HCT116 (cell line): ENCODE data around the gene DDR1.

Source experiments
- CEBPB ChIP-seq: IDR thresholded peaks from 2 replicates; pipeline ENCODE4 v1.6.1; 2012; ENCODE audit warnings: low read depth
- EZH2 ChIP-seq: fragments of 200-600 bp; sonication (generic); IDR thresholded peaks from 2 replicates; pipeline ENCODE4 v1.6.1; 2017; ENCODE audit warnings: antibody characterized with exemption, mixed run types
- FOSL1 ChIP-seq: IDR thresholded peaks from 2 replicates; pipeline ENCODE4 v1.6.1; 2012; ENCODE audit warnings: low read depth
- MAX ChIP-seq: IDR thresholded peaks from 2 replicates; pipeline ENCODE4 v1.6.1; 2012
- POLR2A ChIP-seq: IDR thresholded peaks from 2 replicates; pipeline ENCODE4 v1.7.0; 2011; ENCODE audit warnings: borderline replicate concordance; ENCODE audit not compliant: insufficient read depth, insufficient read length; ENCODE audit errors: extremely low read depth
- SIN3A ChIP-seq: IDR thresholded peaks from 2 replicates; pipeline ENCODE4 v1.6.1; 2012; ENCODE audit warnings: low read depth
- SP1 ChIP-seq: IDR thresholded peaks from 2 replicates; pipeline ENCODE4 v1.6.1; 2012; ENCODE audit warnings: low read depth
- ZFX ChIP-seq: fragments of 450-650 bp; IDR thresholded peaks from 2 replicates; pipeline ENCODE4 v1.6.1; 2017
- TF ChIP-seq, protein P1 (sequence below), 3 experiments: fragments of 200-600 bp in 1 of 3; sonication (generic) in 1 of 3; IDR thresholded peaks in 2 of 3; conservative IDR thresholded peaks in 1 of 3; 2 replicates each; pipeline ENCODE4 v1.5.1; 2012 to 2017; ENCODE audit warnings: low read depth in 2 of 3, low read length in 2 of 3, antibody characterized with exemption in 1 of 3, borderline replicate concordance in 1 of 3, control low read depth in 1 of 3, mild to moderate bottlenecking in 1 of 3, mixed read lengths in 1 of 3, mixed run types in 1 of 3, moderate library complexity in 1 of 3; ENCODE audit not compliant: insufficient read depth in 1 of 3
- TF ChIP-seq, protein P2 (sequence below): IDR thresholded peaks from 2 replicates; pipeline ENCODE4 v1.6.1; 2012; ENCODE audit warnings: low read depth

DNA sequence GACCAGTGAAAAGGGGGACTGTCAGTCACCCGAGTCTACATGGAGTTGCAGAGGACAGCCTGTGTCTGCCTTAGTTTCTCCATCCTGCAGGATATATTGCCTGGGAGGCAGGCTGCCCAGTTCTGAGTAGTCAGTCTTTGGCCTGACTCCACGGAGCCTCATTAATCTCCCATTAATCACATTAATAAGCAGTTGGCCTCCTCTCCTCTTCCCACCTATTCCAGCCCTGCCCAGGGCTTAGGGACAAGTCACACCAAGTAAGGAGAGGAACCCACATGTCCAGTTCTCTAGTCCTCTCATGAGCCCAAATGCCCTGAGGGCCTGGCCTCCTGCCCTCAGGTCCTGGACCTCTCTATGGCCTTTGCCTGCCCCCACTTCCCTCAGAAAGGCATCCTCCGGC lies 55.2 kb downstream of the DDR1 start:
- TF ChIP-seq CEBPB (no peak), SIN3A (no peak), FOSL1 (no peak), SP1 (no peak), EZH2 (no peak), POLR2A (no peak), ZFX (no peak), MAX (no peak)
- TF ChIP-seq, protein P1, sequence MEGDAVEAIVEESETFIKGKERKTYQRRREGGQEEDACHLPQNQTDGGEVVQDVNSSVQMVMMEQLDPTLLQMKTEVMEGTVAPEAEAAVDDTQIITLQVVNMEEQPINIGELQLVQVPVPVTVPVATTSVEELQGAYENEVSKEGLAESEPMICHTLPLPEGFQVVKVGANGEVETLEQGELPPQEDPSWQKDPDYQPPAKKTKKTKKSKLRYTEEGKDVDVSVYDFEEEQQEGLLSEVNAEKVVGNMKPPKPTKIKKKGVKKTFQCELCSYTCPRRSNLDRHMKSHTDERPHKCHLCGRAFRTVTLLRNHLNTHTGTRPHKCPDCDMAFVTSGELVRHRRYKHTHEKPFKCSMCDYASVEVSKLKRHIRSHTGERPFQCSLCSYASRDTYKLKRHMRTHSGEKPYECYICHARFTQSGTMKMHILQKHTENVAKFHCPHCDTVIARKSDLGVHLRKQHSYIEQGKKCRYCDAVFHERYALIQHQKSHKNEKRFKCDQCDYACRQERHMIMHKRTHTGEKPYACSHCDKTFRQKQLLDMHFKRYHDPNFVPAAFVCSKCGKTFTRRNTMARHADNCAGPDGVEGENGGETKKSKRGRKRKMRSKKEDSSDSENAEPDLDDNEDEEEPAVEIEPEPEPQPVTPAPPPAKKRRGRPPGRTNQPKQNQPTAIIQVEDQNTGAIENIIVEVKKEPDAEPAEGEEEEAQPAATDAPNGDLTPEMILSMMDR (IDR thresholded peaks at IDR 0.05 in 2 of 3, conservative IDR thresholded peaks at IDR 0.05 in 1 of 3; ENCODE audit: borderline replicate concordance in 1 of 3, insufficient read depth in 1 of 3, low read depth in 2 of 3, low read length in 2 of 3): no peak
- TF ChIP-seq, protein P2, sequence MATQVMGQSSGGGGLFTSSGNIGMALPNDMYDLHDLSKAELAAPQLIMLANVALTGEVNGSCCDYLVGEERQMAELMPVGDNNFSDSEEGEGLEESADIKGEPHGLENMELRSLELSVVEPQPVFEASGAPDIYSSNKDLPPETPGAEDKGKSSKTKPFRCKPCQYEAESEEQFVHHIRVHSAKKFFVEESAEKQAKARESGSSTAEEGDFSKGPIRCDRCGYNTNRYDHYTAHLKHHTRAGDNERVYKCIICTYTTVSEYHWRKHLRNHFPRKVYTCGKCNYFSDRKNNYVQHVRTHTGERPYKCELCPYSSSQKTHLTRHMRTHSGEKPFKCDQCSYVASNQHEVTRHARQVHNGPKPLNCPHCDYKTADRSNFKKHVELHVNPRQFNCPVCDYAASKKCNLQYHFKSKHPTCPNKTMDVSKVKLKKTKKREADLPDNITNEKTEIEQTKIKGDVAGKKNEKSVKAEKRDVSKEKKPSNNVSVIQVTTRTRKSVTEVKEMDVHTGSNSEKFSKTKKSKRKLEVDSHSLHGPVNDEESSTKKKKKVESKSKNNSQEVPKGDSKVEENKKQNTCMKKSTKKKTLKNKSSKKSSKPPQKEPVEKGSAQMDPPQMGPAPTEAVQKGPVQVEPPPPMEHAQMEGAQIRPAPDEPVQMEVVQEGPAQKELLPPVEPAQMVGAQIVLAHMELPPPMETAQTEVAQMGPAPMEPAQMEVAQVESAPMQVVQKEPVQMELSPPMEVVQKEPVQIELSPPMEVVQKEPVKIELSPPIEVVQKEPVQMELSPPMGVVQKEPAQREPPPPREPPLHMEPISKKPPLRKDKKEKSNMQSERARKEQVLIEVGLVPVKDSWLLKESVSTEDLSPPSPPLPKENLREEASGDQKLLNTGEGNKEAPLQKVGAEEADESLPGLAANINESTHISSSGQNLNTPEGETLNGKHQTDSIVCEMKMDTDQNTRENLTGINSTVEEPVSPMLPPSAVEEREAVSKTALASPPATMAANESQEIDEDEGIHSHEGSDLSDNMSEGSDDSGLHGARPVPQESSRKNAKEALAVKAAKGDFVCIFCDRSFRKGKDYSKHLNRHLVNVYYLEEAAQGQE: no peak
